ENCODE data around the gene C1QTNF9.
"Not testable (repeated sequence)": the region's sequence is repeated elsewhere in the genome, so short reads cannot be mapped to it uniquely, and the experiment has no call there.

The C1QTNF9 gene

GRCh38 chr13:24309300-24309699, at the start of gene C1QTNF9:
Gene C1QTNF9 (plus strand): TSS chr13:24309580. CDS start chr13:24316004, 6,424 bp downstream.
- not testable (repeated sequence) for DNase-seq

GRCh38 chr13:24261566-24261965, 47.8 kb upstream of the C1QTNF9 start:
- DNase-seq = no peak

GRCh38 chr13:24263632-24264031, 45.7 kb upstream of the C1QTNF9 start:
- DNase-seq = no peak

- DNase-seq = no peak
Measured at GRCh38 chr13:24264976-24265375, 44.4 kb upstream of the C1QTNF9 start.

GRCh38 chr13:24265453-24265852, 43.9 kb upstream of the C1QTNF9 start:
- no peak for DNase-seq

- DNase-seq = no peak
Measured at GRCh38 chr13:24267274-24267673, 42.1 kb upstream of the C1QTNF9 start.

- DNase-seq = no peak
Measured at GRCh38 chr13:24267801-24268200, 41.6 kb upstream of the C1QTNF9 start.

- DNase-seq = no peak
Measured at GRCh38 chr13:24269821-24270220, 39.6 kb upstream of the C1QTNF9 start.

- peak; percentile 66 for DNase-seq
Measured at GRCh38 chr13:24270639-24271141, 38.7 kb upstream of the C1QTNF9 start.

GRCh38 chr13:24271231-24271600, 38.2 kb upstream of the C1QTNF9 start:
- no peak for DNase-seq

- DNase-seq = peak; percentile 69
Measured at GRCh38 chr13:24271601-24272451, 37.6 kb upstream of the C1QTNF9 start.

- DNase-seq = no peak
Measured at GRCh38 chr13:24272452-24273161, 36.8 kb upstream of the C1QTNF9 start.

GRCh38 chr13:24273926-24274325, 35.5 kb upstream of the C1QTNF9 start:
- no peak for DNase-seq

- no peak for DNase-seq
Measured at GRCh38 chr13:24274452-24275021, 34.8 kb upstream of the C1QTNF9 start.

- DNase-seq = no peak
Measured at GRCh38 chr13:24275041-24275440, 34.3 kb upstream of the C1QTNF9 start.

GRCh38 chr13:24276306-24276705, 33.1 kb upstream of the C1QTNF9 start:
- no peak for DNase-seq

- DNase-seq = no peak
Measured at GRCh38 chr13:24276861-24277260, 32.5 kb upstream of the C1QTNF9 start.

GRCh38 chr13:24277761-24278160, 31.6 kb upstream of the C1QTNF9 start:
- DNase-seq = no peak

- DNase-seq = no peak
Measured at GRCh38 chr13:24279327-24280110, 29.9 kb upstream of the C1QTNF9 start.

- DNase-seq = no peak
Measured at GRCh38 chr13:24280720-24281119, 28.7 kb upstream of the C1QTNF9 start.

- no peak for DNase-seq
Measured at GRCh38 chr13:24281188-24282008, 28.0 kb upstream of the C1QTNF9 start.

GRCh38 chr13:24282256-24282655, 27.1 kb upstream of the C1QTNF9 start:
- DNase-seq = no peak

All from left hindlimb (tissue), 1 donor.